ENCODE data around the gene CDT1. TPM values are rescaled to one million over a fixed set of nuclear protein-coding genes. Genes with fewer than 3 reads are reported as not detected.

Gene CDT1
- total RNA-seq, 4 donors from 2014 or later = 0.17 to 1.4 (median 0.34) TPM; not detected in 1

DNA sequence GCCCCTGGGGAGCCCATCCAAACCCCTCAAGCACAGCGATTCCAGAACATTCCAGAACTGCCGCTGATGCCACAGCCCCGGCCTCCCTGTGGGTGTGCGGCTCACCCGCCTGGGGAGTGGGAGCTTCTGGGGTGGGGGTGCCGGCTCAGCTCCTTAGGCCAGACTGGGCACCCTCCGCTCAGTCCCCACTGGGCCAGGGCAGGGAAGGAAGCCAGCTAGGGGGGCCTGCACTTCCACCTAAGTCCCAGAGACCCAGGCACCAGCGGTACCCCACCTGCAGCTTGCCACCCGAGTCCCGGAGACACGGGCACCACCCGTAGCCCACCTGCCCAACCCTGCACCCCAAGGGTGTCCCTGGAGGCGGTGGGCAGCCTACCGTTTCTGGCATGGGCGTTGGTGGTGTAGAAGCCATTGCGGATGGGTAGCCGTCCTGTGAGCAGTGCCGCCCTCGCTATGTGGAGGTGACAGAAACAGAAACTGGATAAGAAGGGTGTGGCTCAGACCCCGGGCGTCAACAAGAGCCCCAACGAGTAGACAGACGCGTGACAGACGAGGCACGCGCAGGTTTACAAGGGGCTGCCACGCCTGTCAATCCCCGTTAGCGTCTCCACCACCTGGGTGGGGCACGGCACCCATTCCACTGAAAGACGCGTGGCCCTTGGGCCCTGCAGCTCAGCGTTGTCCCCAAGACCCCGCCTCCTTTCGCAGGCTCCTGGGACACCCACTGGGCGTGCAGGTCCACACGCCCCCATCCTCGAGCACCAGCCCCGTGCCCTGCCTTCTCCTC lies 38.1 kb downstream of the CDT1 start:
- DNase-seq (ENCODE audit: extremely low spot score) = no peak
- Histone ChIP-seq H3K36me3 (peaks cover 24 to 67% (median 48%) of the 10 kb centered on the region in 4 donors), H3K27ac (replicated peaks in 1 of 4) (no peak overlapping the region), H3K27me3 (no peaks in the 10 kb centered on the region), H3K4me3 (no peak overlapping the region), H3K4me1 (no peaks in the 10 kb centered on the region), H3K9me3 (no peaks in the 10 kb centered on the region)
- intact Hi-C loops (cut with DNase I) = no loop called here
- no peak for TF ChIP-seq POLR2A (IDR thresholded peaks at IDR 0.05; ENCODE audit: low read depth)
- no peak for TF ChIP-seq EP300 (IDR thresholded peaks at IDR 0.05)
- TF ChIP-seq POLR2AphosphoS5 (IDR thresholded peaks at IDR 0.05) = no peak
- TF ChIP-seq, protein P1, sequence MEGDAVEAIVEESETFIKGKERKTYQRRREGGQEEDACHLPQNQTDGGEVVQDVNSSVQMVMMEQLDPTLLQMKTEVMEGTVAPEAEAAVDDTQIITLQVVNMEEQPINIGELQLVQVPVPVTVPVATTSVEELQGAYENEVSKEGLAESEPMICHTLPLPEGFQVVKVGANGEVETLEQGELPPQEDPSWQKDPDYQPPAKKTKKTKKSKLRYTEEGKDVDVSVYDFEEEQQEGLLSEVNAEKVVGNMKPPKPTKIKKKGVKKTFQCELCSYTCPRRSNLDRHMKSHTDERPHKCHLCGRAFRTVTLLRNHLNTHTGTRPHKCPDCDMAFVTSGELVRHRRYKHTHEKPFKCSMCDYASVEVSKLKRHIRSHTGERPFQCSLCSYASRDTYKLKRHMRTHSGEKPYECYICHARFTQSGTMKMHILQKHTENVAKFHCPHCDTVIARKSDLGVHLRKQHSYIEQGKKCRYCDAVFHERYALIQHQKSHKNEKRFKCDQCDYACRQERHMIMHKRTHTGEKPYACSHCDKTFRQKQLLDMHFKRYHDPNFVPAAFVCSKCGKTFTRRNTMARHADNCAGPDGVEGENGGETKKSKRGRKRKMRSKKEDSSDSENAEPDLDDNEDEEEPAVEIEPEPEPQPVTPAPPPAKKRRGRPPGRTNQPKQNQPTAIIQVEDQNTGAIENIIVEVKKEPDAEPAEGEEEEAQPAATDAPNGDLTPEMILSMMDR (IDR thresholded peaks at IDR 0.05) = no peak
- 94% methylated on average over 33 of the region's 40 CpGs for WGBS

DNA sequence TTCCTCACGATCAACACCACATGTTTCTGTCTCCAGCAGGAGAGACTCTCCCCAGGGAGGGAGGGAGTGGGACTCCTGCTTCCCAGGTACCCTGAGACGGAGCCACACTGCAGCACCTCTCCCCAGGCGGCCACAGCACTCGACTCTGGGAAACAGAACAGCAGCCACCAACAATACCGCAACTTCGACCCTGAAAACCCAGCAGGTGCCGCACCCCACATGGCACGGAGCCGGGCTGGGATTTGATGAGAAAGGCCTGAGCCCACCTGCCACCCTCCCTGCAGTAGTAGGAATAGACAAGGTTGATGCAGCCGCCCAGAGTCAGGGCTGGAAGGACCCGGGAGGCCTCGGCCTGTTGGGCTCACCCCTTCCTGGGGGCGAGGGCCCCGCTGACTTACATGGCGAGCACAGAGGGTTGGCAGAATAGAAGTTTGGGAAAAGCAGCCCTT lies 38.7 kb downstream of the CDT1 start:
- Histone ChIP-seq H3K4me1 (no peaks in the 10 kb centered on the region), H3K36me3 (peaks cover 24 to 68% (median 48%) of the 10 kb centered on the region in 4 donors), H3K9me3 (no peaks in the 10 kb centered on the region), H3K27ac (replicated peaks in 1 of 4) (no peak overlapping the region), H3K27me3 (no peaks in the 10 kb centered on the region), H3K4me3 (no peak overlapping the region)
- DNase-seq (ENCODE audit: extremely low spot score) = no peak
- WGBS = 93% methylated on average over 15 of the region's 15 CpGs
- intact Hi-C loops (cut with DNase I) = no loop called here
- no peak for TF ChIP-seq POLR2AphosphoS5 (IDR thresholded peaks at IDR 0.05)
- TF ChIP-seq, protein P1 (IDR thresholded peaks at IDR 0.05) = no peak
- no peak for TF ChIP-seq EP300 (IDR thresholded peaks at IDR 0.05)
- no peak for TF ChIP-seq POLR2A (IDR thresholded peaks at IDR 0.05; ENCODE audit: low read depth)

DNA sequence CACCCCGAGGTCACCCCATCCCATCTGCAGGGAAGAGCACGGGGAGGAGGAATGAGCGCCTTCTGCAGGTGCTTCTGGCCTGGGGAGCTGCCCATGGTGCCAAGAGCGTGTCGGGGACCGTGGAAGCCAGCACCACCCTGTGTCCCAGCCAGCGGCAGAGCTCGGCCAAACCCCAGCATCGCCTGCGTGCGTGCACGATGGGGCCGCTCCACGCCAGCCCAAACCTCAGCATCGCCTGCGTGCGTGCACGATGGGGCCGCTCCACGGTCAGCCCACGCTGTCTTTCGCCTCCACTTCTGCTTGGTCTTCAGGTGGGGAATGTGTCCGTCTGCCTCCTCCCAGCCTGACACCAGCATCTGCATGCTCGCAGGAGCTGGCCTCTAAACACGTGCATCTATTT lies 39.2 kb downstream of the CDT1 start:
- Histone ChIP-seq H3K36me3 (peaks cover 21 to 68% (median 50%) of the 10 kb centered on the region in 4 donors), H3K9me3 (no peaks in the 10 kb centered on the region), H3K4me1 (no peaks in the 10 kb centered on the region), H3K27me3 (no peaks in the 10 kb centered on the region), H3K27ac (replicated peaks in 1 of 4) (no peak overlapping the region), H3K4me3 (no peak overlapping the region)
- 96% methylated on average over 22 of the region's 25 CpGs for WGBS
- no peak for DNase-seq (ENCODE audit: extremely low spot score)
- no peak for TF ChIP-seq EP300 (IDR thresholded peaks at IDR 0.05)
- TF ChIP-seq, protein P1 (IDR thresholded peaks at IDR 0.05) = no peak
- no peak for TF ChIP-seq POLR2A (IDR thresholded peaks at IDR 0.05; ENCODE audit: low read depth)
- no peak for TF ChIP-seq POLR2AphosphoS5 (IDR thresholded peaks at IDR 0.05)
- intact Hi-C loops (cut with DNase I) = no loop called here

DNA sequence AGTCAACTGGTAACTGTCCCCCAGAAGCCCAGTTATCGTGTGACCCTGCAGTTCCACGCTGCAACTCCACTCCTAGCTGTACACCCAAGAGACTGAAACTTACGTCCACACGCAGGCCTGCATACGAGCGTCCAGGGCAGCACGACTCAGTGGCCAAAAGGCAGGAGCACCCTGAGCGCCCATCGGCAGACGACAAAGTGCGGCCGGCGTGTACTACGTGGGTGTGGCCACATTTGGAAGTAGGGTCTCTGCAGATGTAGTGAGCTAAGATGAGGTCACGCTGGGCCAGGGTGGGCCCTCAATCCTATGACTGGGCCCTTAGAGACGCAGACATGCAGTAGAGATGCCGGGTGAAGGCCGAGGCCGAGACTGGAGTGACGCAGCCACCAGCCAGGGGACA lies 39.7 kb downstream of the CDT1 start:
- intact Hi-C loops (cut with DNase I) = no loop called here
- 97% methylated on average over 16 of the region's 20 CpGs for WGBS
- Histone ChIP-seq H3K36me3 (peaks cover 20 to 66% (median 50%) of the 10 kb centered on the region in 4 donors), H3K27me3 (no peaks in the 10 kb centered on the region), H3K4me1 (no peaks in the 10 kb centered on the region), H3K4me3 (no peak overlapping the region), H3K9me3 (no peaks in the 10 kb centered on the region), H3K27ac (replicated peaks in 1 of 4) (no peak overlapping the region)
- no peak for DNase-seq (ENCODE audit: extremely low spot score)
- TF ChIP-seq EP300 (IDR thresholded peaks at IDR 0.05) = no peak

DNA sequence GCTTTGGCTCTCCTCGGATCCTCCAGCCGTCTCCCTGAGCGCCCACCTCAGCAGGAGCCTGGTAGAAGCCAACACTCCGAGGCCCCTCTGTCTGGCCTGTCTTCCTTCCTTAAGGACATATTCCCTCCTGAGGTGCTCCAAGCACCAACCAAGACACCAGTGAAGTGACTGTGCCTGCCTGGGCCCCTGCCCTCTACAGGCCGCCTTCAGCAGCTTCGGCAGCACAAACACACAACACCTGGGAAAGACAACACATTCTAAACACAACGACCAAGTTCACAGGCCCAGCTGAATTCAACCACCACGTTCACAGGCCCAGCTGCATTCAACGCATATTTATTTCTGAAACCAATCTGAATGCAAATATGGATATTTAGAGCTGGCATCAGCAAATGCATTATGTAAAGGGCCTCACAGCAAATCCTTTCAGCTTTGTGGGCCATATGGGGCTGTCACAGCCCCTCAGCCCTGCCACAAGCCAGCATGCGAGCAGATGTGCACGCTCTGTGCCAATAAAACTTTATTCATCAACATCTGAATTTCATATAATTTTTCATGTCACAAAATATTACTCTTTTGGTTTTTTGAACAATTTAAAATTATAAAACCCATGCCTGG lies 40.9 kb downstream of the CDT1 start:
- Histone ChIP-seq H3K36me3 (peaks cover 14 to 55% (median 43%) of the 10 kb centered on the region in 4 donors), H3K27ac (replicated peaks in 1 of 4) (no peak overlapping the region), H3K27me3 (no peaks in the 10 kb centered on the region), H3K9me3 (no peaks in the 10 kb centered on the region), H3K4me3 (no peak overlapping the region), H3K4me1 (no peaks in the 10 kb centered on the region)
- 75% methylated on average over 11 of the region's 11 CpGs for WGBS
- DNase-seq (ENCODE audit: extremely low spot score) = no peak
- TF ChIP-seq POLR2AphosphoS5 (IDR thresholded peaks at IDR 0.05) = no peak
- no peak for TF ChIP-seq POLR2A (IDR thresholded peaks at IDR 0.05; ENCODE audit: low read depth)
- TF ChIP-seq, protein P1 (IDR thresholded peaks at IDR 0.05) = no peak
- no peak for TF ChIP-seq EP300 (IDR thresholded peaks at IDR 0.05)
- intact Hi-C loops (cut with DNase I) = no loop called here

All from esophagus muscularis mucosa (tissue), 4 donors.